Neural crest cell (in vitro differentiated cells): ENCODE data around the gene MALSU1. TPM values are rescaled to one million over a fixed set of nuclear protein-coding genes. Genes with fewer than 3 reads are reported as not detected.
A peak's percentile ranks its signal among the peaks of the same experiment; 100 is the strongest.

Source experiments
- DNase-seq: peaks from one replicate; pipeline ENCODE4 v3.0.0; 2021; ENCODE audit warnings: low read depth, mixed read lengths, low spot score
- H3K27ac Mint-ChIP-seq: one replicate; pipeline ENCODE4 v1.8.0; 2021; ENCODE audit warnings: mild to moderate bottlenecking, mixed read lengths; ENCODE audit not compliant: unreplicated experiment
- H3K27me3 Mint-ChIP-seq: 2 replicates; pipeline ENCODE4 v1.8.0; 2021; ENCODE audit warnings: low read depth, mild to moderate bottlenecking, mixed read lengths
- H3K36me3 Mint-ChIP-seq: 2 replicates; pipeline ENCODE4 v1.8.0; 2021; ENCODE audit warnings: low read depth, mild to moderate bottlenecking, mixed read lengths
- H3K4me1 Mint-ChIP-seq: 2 replicates; pipeline ENCODE4 v1.8.0; 2021; ENCODE audit warnings: mixed read lengths
- H3K4me3 Mint-ChIP-seq: one replicate; pipeline ENCODE4 v1.8.0; 2021; ENCODE audit warnings: mild to moderate bottlenecking, mixed read lengths
- H3K9me3 Mint-ChIP-seq: 2 replicates; pipeline ENCODE4 v1.8.0; 2021; ENCODE audit warnings: mixed read lengths
- CTCF ChIP-seq: fragments of 200-600 bp; sonication (generic); conservative IDR thresholded peaks from 2 replicates; pipeline ENCODE4 v1.5.0; 2021; ENCODE audit warnings: antibody characterized with exemption, mild to moderate bottlenecking
- total RNA-seq: library from RNA; stranded (reverse); gene quantifications from 2 replicates; pipeline ENCODE4 v1.2.1, GENCODE V29; 2021

Gene MALSU1
- total RNA-seq, 1 donor from 2014 or later = 56.1 TPM

- H3K27me3 Mint-ChIP-seq = no peaks in the 10 kb centered on the region
- TF ChIP-seq CTCF = no peak
- H3K9me3 Mint-ChIP-seq = no peaks in the 10 kb centered on the region
- H3K4me3 Mint-ChIP-seq = no peak overlapping the region
- peaks cover 15% of the 10 kb centered on the region for H3K4me1 Mint-ChIP-seq
- H3K27ac Mint-ChIP-seq = no peak overlapping the region
- H3K36me3 Mint-ChIP-seq = peaks cover 37% of the 10 kb centered on the region
- DNase-seq = no peak
Measured at GRCh38 chr7:23343102-23343501, 44.0 kb downstream of the MALSU1 start.

GRCh38 chr7:23343806-23344475, 44.8 kb downstream of the MALSU1 start:
- peaks cover 37% of the 10 kb centered on the region for H3K36me3 Mint-ChIP-seq
- no peak for DNase-seq
- H3K27ac Mint-ChIP-seq = peak overlapping the region; percentile 53

GRCh38 chr7:23345601-23346000, 46.5 kb downstream of the MALSU1 start:
- Mint-ChIP-seq H3K4me3 (no peak overlapping the region), H3K27ac (no peak overlapping the region), H3K36me3 (peaks cover 30% of the 10 kb centered on the region), H3K27me3 (no peaks in the 10 kb centered on the region), H3K9me3 (no peaks in the 10 kb centered on the region), H3K4me1 (peaks cover 30% of the 10 kb centered on the region)
- no peak for TF ChIP-seq CTCF
- DNase-seq = no peak

More at GRCh38 chr7:23343806-23344475, 44.8 kb downstream of the MALSU1 start:
- Mint-ChIP-seq H3K4me3 (no peak overlapping the region), H3K4me1 (peaks cover 20% of the 10 kb centered on the region), H3K27me3 (no peaks in the 10 kb centered on the region), H3K9me3 (no peaks in the 10 kb centered on the region)
- no peak for TF ChIP-seq CTCF

- Mint-ChIP-seq H3K27me3 (no peaks in the 10 kb centered on the region), H3K9me3 (no peaks in the 10 kb centered on the region), H3K4me3 (no peak overlapping the region), H3K27ac (no peak overlapping the region), H3K4me1 (peaks cover 37% of the 10 kb centered on the region), H3K36me3 (peaks cover 31% of the 10 kb centered on the region)
- TF ChIP-seq CTCF = no peak
- DNase-seq = no peak
Measured at GRCh38 chr7:23346316-23346715, 47.2 kb downstream of the MALSU1 start.

- peaks cover 29% of the 10 kb centered on the region for H3K36me3 Mint-ChIP-seq
- no peaks in the 10 kb centered on the region for H3K9me3 Mint-ChIP-seq
- H3K4me3 Mint-ChIP-seq = no peak overlapping the region
- peaks cover 45% of the 10 kb centered on the region for H3K4me1 Mint-ChIP-seq
- H3K27me3 Mint-ChIP-seq = no peaks in the 10 kb centered on the region
- peak overlapping the region; percentile 90 for H3K27ac Mint-ChIP-seq
- TF ChIP-seq CTCF = no peak
- DNase-seq = no peak
Measured at GRCh38 chr7:23347033-23347681, 48.0 kb downstream of the MALSU1 start.
